GM19238 (cell line): ENCODE measurements around the gene TMEM8B.

Source experiments
- DNase-seq: peaks from one replicate; pipeline ENCODE4 v3.0.0; 2011; ENCODE audit warnings: low spot score; ENCODE audit not compliant: insufficient read length

TMEM8B gene

DNA sequence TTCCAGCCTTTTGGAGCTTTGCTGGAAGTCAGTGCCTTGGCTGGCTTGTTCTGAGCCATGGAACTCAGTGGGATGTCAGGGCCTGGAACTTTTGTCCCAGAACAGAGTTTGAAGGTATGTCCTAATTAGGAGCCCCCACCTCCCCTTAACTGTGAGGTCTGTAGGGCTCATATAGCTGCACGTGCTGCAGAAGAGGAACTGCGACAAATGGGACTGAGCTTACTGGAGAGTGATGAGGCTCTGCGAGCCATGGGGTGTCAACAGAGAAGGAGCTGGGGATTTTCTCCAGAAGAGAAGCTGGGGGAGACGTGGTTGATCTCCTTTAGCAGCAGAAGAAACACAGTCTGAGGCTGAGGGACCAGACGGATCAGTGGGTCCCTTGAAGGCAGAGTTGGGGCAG lies 10.9 kb downstream of the TMEM8B start:
- no peak for DNase-seq

DNA sequence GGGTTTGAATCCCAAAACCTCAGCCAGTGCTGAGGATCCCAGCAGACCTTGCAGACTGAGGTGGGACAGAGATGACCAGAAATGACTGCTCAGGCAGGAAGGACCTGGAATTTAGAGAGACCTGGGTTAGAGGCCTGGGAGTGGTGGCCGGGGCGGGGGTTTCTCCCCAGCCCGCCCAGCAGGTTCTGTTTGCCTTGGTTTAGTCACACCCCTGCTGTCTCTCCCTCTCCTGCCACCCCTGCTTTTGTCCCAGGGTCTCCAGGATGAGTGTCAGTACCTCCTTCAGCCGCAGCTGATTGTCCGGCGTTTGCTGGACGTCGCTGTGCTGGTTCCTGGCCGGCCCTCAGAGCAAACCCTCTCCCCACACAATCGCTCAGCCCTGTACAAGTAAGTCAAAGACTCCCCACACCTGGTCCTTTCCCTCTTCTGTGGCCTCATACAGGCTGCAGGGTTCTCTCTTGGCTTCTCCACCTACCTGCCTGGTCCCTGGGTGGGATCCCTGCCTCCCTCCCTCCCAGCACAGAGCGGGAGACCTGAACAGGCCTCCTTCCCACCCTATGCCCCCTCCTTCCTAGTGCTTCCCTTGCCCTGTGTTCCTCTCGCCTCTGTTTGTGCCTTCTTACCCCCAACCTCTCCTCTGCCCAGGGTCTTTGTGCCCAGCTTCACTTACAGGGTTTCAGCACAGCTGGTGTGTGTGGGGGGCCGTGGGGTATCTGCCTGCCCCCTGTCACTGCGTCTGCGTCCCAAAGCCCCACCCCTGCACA lies 12.0 kb downstream of the TMEM8B start:
- no peak for DNase-seq

GRCh38 chr9:35841645-35841900 lies 12.5 kb downstream of the TMEM8B start:
- DNase-seq: no peak

- no peak for DNase-seq
Measured at GRCh38 chr9:35842020-35842745, 13.2 kb downstream of the TMEM8B start.

GRCh38 chr9:35842795-35843194 lies 13.8 kb downstream of the TMEM8B start:
- DNase-seq: peak; percentile 54

GRCh38 chr9:35844628-35845270 lies 15.7 kb downstream of the TMEM8B start:
- no peak for DNase-seq

GRCh38 chr9:35845824-35846771 lies 17.1 kb downstream of the TMEM8B start:
- no peak for DNase-seq

DNA sequence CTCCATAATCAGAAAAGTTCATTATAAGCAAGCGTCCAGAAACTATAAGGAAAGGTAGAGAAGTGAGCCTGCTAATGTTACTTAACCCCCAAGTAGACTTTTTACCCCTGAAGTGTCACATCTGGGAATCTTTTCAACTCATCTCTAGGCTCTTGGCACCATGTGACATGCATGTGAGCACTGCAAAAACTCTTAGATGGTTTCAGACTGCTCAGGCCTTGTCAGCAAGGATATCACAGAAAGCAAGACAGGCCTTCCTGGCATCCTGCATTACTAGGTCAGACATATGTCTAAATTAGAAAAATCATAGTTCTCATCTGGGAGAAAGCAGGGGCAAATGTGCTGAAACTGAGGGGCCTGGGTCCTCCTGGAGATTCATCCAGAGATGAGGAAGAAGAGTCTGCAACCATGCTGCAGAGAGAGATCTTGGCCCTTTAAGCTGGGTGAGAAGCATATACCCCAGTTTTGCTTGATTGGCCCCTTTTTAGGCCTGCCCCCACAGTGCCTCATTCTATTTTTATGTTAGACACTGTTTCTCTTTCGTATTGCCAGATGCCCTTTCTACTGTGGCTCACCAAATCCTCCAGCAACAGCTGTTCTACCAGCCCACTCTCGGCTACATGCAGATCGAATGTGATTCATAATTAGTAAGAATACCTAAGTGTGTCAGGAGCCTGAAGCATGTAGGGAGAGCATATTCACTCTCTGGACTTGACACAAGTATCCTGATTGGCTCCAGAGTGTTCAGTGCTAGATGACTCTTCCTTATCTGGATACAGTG lies 19.0 kb downstream of the TMEM8B start:
- DNase-seq: peak; percentile 79

GRCh38 chr9:35852267-35852815 lies 23.3 kb downstream of the TMEM8B start:
- no peak for DNase-seq

- no peak for DNase-seq
Measured at GRCh38 chr9:35852876-35853865, 24.1 kb downstream of the TMEM8B start.

GRCh38 chr9:35854091-35854762 lies 25.2 kb downstream of the TMEM8B start:
- no peak for DNase-seq

DNA sequence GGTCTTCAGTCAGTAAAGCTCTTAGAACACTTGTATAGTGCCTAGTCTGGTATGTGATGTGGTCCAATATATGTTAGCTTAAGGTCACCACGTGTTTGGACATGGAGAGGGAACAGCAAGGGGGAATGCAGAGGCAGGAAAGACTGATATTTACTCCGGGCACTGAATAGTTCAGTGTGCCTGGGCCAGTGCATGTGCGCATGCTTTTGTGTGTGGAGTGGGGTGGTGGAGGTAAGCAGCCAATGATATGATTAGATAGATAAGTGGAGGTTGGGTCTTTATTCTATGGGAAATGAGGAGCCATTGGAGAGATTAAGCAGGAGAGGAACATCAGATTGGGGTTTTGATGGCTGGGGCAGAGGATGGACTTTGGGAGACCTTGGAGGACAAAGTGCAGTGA lies 27.2 kb downstream of the TMEM8B start:
- no peak for DNase-seq

- no peak for DNase-seq
Measured at GRCh38 chr9:35856882-35857281, 27.9 kb downstream of the TMEM8B start.

GRCh38 chr9:35858458-35858857 lies 29.4 kb downstream of the TMEM8B start:
- DNase-seq: no peak

GRCh38 chr9:35859310-35859989 lies 30.4 kb downstream of the TMEM8B start:
- DNase-seq: no peak

DNA sequence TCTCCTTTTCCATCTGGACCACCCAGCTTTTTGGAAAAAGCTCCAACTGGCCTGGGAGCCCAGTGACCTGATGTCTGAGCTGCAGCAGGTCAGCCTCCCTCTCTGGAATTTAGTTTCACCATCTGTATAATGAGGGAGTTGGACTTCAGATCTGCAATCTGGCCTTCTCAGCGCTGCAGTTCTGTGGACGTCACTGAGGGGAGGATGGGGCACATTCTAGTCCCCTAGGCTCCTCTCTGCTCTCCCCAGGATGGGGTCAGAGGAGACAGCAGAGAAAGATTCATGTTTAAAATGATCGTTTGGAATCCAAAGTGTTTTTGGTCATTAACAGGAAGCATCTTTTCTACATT lies 30.9 kb downstream of the TMEM8B start:
- DNase-seq: no peak

DNA sequence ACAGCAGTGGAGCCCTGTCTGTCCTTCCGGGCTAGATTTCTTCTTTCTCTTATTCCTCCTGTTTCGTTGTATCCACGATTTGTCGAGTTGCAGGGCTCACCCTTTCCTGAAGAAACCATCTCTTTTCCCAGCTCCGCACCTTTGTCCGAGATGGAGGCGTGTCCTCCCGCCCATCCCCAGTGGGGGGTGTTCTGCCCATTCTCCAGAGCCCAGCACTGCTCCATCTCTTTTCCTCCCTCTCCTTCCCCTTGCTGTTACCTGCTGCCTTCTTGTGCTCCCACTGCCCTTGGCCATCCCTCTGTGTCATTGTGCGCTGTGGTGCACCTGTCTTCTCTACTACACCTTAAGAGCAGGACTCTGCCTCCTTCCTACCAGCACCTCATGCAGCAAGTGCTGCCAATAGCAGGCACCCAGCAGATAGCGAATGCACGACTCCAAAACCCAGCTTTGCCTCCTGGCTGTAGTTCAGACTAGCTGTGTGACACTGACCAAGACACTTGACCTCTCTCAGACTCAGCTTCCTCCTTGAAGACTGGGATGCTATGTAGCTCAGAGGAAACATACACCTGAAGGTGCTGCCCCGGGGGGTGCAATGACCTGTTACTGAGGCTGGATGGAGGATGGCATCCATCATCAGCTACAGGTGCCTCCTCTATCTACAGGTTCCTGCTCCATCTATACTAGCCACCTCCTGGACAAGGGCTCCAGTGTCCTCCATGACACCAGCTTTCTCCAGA lies 32.3 kb downstream of the TMEM8B start:
- no peak for DNase-seq

- no peak for DNase-seq
Measured at GRCh38 chr9:35862328-35862727, 33.3 kb downstream of the TMEM8B start.
